Type B pancreatic cell (in vitro differentiated cells): ENCODE results near the gene ZNF330. TPM values are rescaled to one million over a fixed set of nuclear protein-coding genes. Genes with fewer than 3 reads are reported as not detected.

Experiments
- DNase-seq: peaks from one replicate; pipeline ENCODE4 v3.0.0; 2021; ENCODE audit warnings: mixed read lengths; ENCODE audit not compliant: unreplicated experiment; ENCODE audit errors: extremely low spot score
- H3K27ac Mint-ChIP-seq: 2 replicates; pipeline ENCODE4 v1.8.0; 2021; ENCODE audit warnings: mild to moderate bottlenecking, mixed read lengths
- H3K27me3 Mint-ChIP-seq: 2 replicates; pipeline ENCODE4 v1.8.0; 2021; ENCODE audit warnings: mixed read lengths
- H3K36me3 Mint-ChIP-seq: 2 replicates; pipeline ENCODE4 v1.8.0; 2021; ENCODE audit warnings: mixed read lengths
- H3K4me1 Mint-ChIP-seq: one replicate; pipeline ENCODE4 v1.8.0; 2021; ENCODE audit warnings: mixed read lengths; ENCODE audit not compliant: unreplicated experiment
- H3K4me3 Mint-ChIP-seq: 2 replicates; pipeline ENCODE4 v1.8.0; 2021; ENCODE audit warnings: mild to moderate bottlenecking, mixed read lengths
- H3K9me3 Mint-ChIP-seq: 2 replicates; pipeline ENCODE4 v1.8.0; 2021; ENCODE audit warnings: mixed read lengths
- CTCF ChIP-seq: fragments of 200-600 bp; sonication (generic); conservative IDR thresholded peaks from 2 replicates; pipeline ENCODE4 v1.5.0; 2021; ENCODE audit warnings: antibody characterized with exemption, mild to moderate bottlenecking
- total RNA-seq: library from RNA; stranded (reverse); gene quantifications from 2 replicates; pipeline ENCODE4 v1.2.1, GENCODE V29; 2021; ENCODE audit warnings: low replicate concordance

The ZNF330 gene
- total RNA-seq, 1 donor from 2014 or later, result 35.4 TPM

- no peak for TF ChIP-seq CTCF
- H3K36me3 Mint-ChIP-seq, result no peaks in the 10 kb centered on the region
- H3K27me3 Mint-ChIP-seq, result peaks cover 17% of the 10 kb centered on the region
- H3K4me3 Mint-ChIP-seq, result no peak overlapping the region
- H3K27ac Mint-ChIP-seq, result no peak overlapping the region
- DNase-seq, result no peak
- H3K4me1 Mint-ChIP-seq, result no peaks in the 10 kb centered on the region
- H3K9me3 Mint-ChIP-seq, result no peaks in the 10 kb centered on the region
These were observed 28.1 kb upstream of the ZNF330 start for GRCh38 chr4:141192564-141192963.

GRCh38 chr4:141193516-141194034, 27.1 kb upstream of the ZNF330 start:
- no peaks in the 10 kb centered on the region for H3K36me3 Mint-ChIP-seq
- no peak for DNase-seq
- TF ChIP-seq CTCF, result no peak
- H3K4me3 Mint-ChIP-seq, result no peak overlapping the region
- H3K27me3 Mint-ChIP-seq, result peaks cover 12% of the 10 kb centered on the region
- H3K4me1 Mint-ChIP-seq, result no peaks in the 10 kb centered on the region
- peaks cover 4% of the 10 kb centered on the region for H3K9me3 Mint-ChIP-seq
- no peak overlapping the region for H3K27ac Mint-ChIP-seq

- Mint-ChIP-seq H3K27ac (no peak overlapping the region), H3K9me3 (peaks cover 4% of the 10 kb centered on the region), H3K36me3 (no peaks in the 10 kb centered on the region), H3K27me3 (peaks cover 8% of the 10 kb centered on the region), H3K4me1 (no peaks in the 10 kb centered on the region), H3K4me3 (no peak overlapping the region)
- no peak for TF ChIP-seq CTCF
- no peak for DNase-seq
These were observed 25.5 kb upstream of the ZNF330 start for GRCh38 chr4:141195095-141195707.

GRCh38 chr4:141196227-141196933, 24.3 kb upstream of the ZNF330 start:
- Mint-ChIP-seq H3K36me3 (no peaks in the 10 kb centered on the region), H3K27ac (no peak overlapping the region), H3K4me1 (no peaks in the 10 kb centered on the region), H3K27me3 (peaks cover 8% of the 10 kb centered on the region), H3K4me3 (no peak overlapping the region), H3K9me3 (peaks cover 4% of the 10 kb centered on the region)
- no peak for TF ChIP-seq CTCF
- no peak for DNase-seq

- no peaks in the 10 kb centered on the region for H3K36me3 Mint-ChIP-seq
- no peak overlapping the region for H3K4me3 Mint-ChIP-seq
- no peaks in the 10 kb centered on the region for H3K9me3 Mint-ChIP-seq
- peaks cover 13% of the 10 kb centered on the region for H3K27me3 Mint-ChIP-seq
- H3K27ac Mint-ChIP-seq, result no peak overlapping the region
- DNase-seq, result no peak
- TF ChIP-seq CTCF, result no peak
- H3K4me1 Mint-ChIP-seq, result no peaks in the 10 kb centered on the region
These were observed 12.7 kb upstream of the ZNF330 start for GRCh38 chr4:141207961-141208360.
